Caco-2 (cell line): Measurements from ENCODE around the gene RIOK1. TPM values are rescaled to one million over a fixed set of nuclear protein-coding genes. Genes with fewer than 3 reads are reported as not detected.

ENCODE experiments used
- BruUV-seq: library from RNA; stranded (reverse); fragments of 400-500 nt; replicated peaks from 2 replicates; lab custom pipeline; 2021; lab: Mats Ljungman, UMichigan
- CTCF ChIA-PET: fragments of 300-600 bp; sonication (Branson Sonifier 250); formaldehyde crosslinking; loops from one replicate; lab custom pipeline; 2022; ENCODE audit warnings: antibody characterized with exemption; lab: Charles Lee
- POLR2A ChIA-PET: fragments of 300-600 bp; sonication (Branson Sonifier 250); formaldehyde crosslinking; loops from one replicate; lab custom pipeline; 2022; ENCODE audit warnings: antibody characterized with exemption; lab: Charles Lee
- DNase-seq, 2 experiments: peaks; one replicate each; pipeline versions ENCODE4 v3.0.0 to v3.0.0-alpha.2; 2020 to 2022
- H3K27me3 ChIP-seq: replicated peaks from 2 replicates; pipeline ENCODE4 v1.6.0; 2011; ENCODE audit warnings: low read length; ENCODE audit not compliant: control insufficient read depth, insufficient read depth
- H3K36me3 ChIP-seq: 2 replicates; pipeline ENCODE4 v1.5.1; 2011; ENCODE audit warnings: low read length; ENCODE audit not compliant: control insufficient read depth, insufficient read depth
- H3K4me1 ChIP-seq: fragments of 250-450 bp; sonication (Bioruptor Pico); 2 replicates; pipeline ENCODE4 v1.5.1; 2020; ENCODE audit warnings: mild to moderate bottlenecking
- H3K4me3 ChIP-seq: 2 replicates; pipeline ENCODE4 v1.5.1; 2011; ENCODE audit warnings: low read depth, mild to moderate bottlenecking, control low read depth, low read length
- H3K9me3 ChIP-seq: fragments of 250-450 bp; sonication (Bioruptor Pico); 2 replicates; pipeline ENCODE4 v1.5.1; 2020; ENCODE audit warnings: mild to moderate bottlenecking, moderate library complexity
- H3K27ac Mint-ChIP-seq: one replicate; pipeline ENCODE4 v1.8.0; 2022; ENCODE audit warnings: mixed read lengths; ENCODE audit not compliant: unreplicated experiment
- H3K27me3 Mint-ChIP-seq: one replicate; pipeline ENCODE4 v1.8.0; 2022; ENCODE audit warnings: mixed read lengths; ENCODE audit not compliant: insufficient read depth, unreplicated experiment
- H3K36me3 Mint-ChIP-seq: one replicate; pipeline ENCODE4 v1.8.0; 2022; ENCODE audit warnings: mild to moderate bottlenecking, mixed read lengths; ENCODE audit not compliant: insufficient read depth, unreplicated experiment
- H3K4me1 Mint-ChIP-seq: one replicate; pipeline ENCODE4 v1.8.0; 2022; ENCODE audit warnings: low read depth, mixed read lengths; ENCODE audit not compliant: unreplicated experiment
- H3K4me3 Mint-ChIP-seq: one replicate; pipeline ENCODE4 v1.8.0; 2022; ENCODE audit warnings: mild to moderate bottlenecking, moderate library complexity, mixed read lengths; ENCODE audit not compliant: unreplicated experiment
- H3K9me3 Mint-ChIP-seq: one replicate; pipeline ENCODE4 v1.8.0; 2022; ENCODE audit warnings: mixed read lengths; ENCODE audit not compliant: unreplicated experiment
- CTCF ChIP-seq, 2 experiments: fragments of 200-600 bp in 1 of 2; IDR thresholded peaks; 1 replicate in 1 of 2; 2 replicates in 1 of 2; pipeline versions ENCODE4 v1.5.1 to v1.8.0; 2011 to 2022; ENCODE audit warnings: antibody characterized with exemption in 1 of 2, control low read depth in 1 of 2, inconsistent platforms in 1 of 2, low read depth in 1 of 2, low read length in 1 of 2, mild to moderate bottlenecking in 1 of 2, moderate library complexity in 1 of 2; ENCODE audit not compliant: insufficient read depth in 1 of 2, severe bottlenecking in 1 of 2, unreplicated experiment in 1 of 2
- intact Hi-C: fragments of 100-400 bp; cut with micrococcal nuclease; formaldehyde crosslinking; loops from one replicate; pipeline ENCODE4 v1.10.0; 2022; ENCODE audit not compliant: unreplicated experiment
- total RNA-seq: library from RNA; stranded (reverse); gene quantifications from 2 replicates; pipeline ENCODE4 v1.2.3, GENCODE V29; 2022

RIOK1 gene
- total RNA-seq, 1 experiment from 2014 or later = 36.1 TPM

GRCh38 chr6:7401075-7401474, 11.5 kb downstream of the RIOK1 start:
- intact Hi-C loops = no loop called here
- Mint-ChIP-seq H3K9me3 (no peaks in the 10 kb centered on the region), H3K27me3 (no peaks in the 10 kb centered on the region), H3K4me3 (no peak overlapping the region), H3K36me3 (peaks cover 57% of the 10 kb centered on the region), H3K27ac (no peak overlapping the region), H3K4me1 (no peaks in the 10 kb centered on the region)
- no peaks in the 10 kb centered on the region; the same call in 1 of the 2 replicates for H3K36me3 ChIP-seq
- H3K4me3 ChIP-seq = no peak overlapping the region
- no TSS peak for BruUV-seq
- no peaks in the 10 kb centered on the region for H3K4me1 ChIP-seq
- no peaks in the 10 kb centered on the region for H3K27me3 ChIP-seq
- CTCF ChIA-PET = no interaction called here
- POLR2A ChIA-PET = no interaction called here
- TF ChIP-seq CTCF (IDR thresholded peaks at IDR 0.05; ENCODE audit: insufficient read depth in 1 of 2, low read depth in 1 of 2, low read length in 1 of 2, severe bottlenecking in 1 of 2, unreplicated experiment in 1 of 2) = no peak
- no peak for DNase-seq
- H3K9me3 ChIP-seq = no peaks in the 10 kb centered on the region

GRCh38 chr6:7402716-7403115, 13.1 kb downstream of the RIOK1 start:
- no peak for DNase-seq
- Mint-ChIP-seq H3K27ac (no peak overlapping the region), H3K4me3 (no peak overlapping the region), H3K36me3 (peaks cover 61% of the 10 kb centered on the region), H3K9me3 (no peaks in the 10 kb centered on the region), H3K27me3 (no peaks in the 10 kb centered on the region), H3K4me1 (no peaks in the 10 kb centered on the region)
- no peak overlapping the region for H3K4me3 ChIP-seq
- no peaks in the 10 kb centered on the region for H3K27me3 ChIP-seq
- H3K36me3 ChIP-seq = no peaks in the 10 kb centered on the region; the same call in 1 of the 2 replicates
- no peak for TF ChIP-seq CTCF (IDR thresholded peaks at IDR 0.05; ENCODE audit: insufficient read depth in 1 of 2, low read depth in 1 of 2, low read length in 1 of 2, severe bottlenecking in 1 of 2, unreplicated experiment in 1 of 2)
- CTCF ChIA-PET = interaction anchor here (0.6 kb wide), 1 partner anchor 289 kb away, joined by 3 read pairs; no protein-coding TSS in a partner anchor
- H3K9me3 ChIP-seq = no peaks in the 10 kb centered on the region
- POLR2A ChIA-PET = no interaction called here
- intact Hi-C loops = no loop called here
- BruUV-seq = no TSS peak
- H3K4me1 ChIP-seq = no peaks in the 10 kb centered on the region

- POLR2A ChIA-PET = no interaction called here
- no peak for TF ChIP-seq CTCF (IDR thresholded peaks at IDR 0.05; ENCODE audit: insufficient read depth in 1 of 2, low read depth in 1 of 2, low read length in 1 of 2, severe bottlenecking in 1 of 2, unreplicated experiment in 1 of 2)
- Histone ChIP-seq H3K4me1 (0 out of 2 replicates have a peak, but pooled peaks cover 3% of the 10 kb centered on the region), H3K27me3 (no peaks in the 10 kb centered on the region), H3K36me3 (no peaks in the 10 kb centered on the region; the same call in 1 of the 2 replicates), H3K9me3 (no peaks in the 10 kb centered on the region), H3K4me3 (no peak overlapping the region)
- CTCF ChIA-PET = no interaction called here
- DNase-seq = no peak
- no peaks in the 10 kb centered on the region for H3K9me3 Mint-ChIP-seq
- no peak overlapping the region for H3K27ac Mint-ChIP-seq
- peaks cover 71% of the 10 kb centered on the region for H3K36me3 Mint-ChIP-seq
- no peaks in the 10 kb centered on the region for H3K27me3 Mint-ChIP-seq
- intact Hi-C loops = no loop called here
- H3K4me1 Mint-ChIP-seq = peaks cover 2% of the 10 kb centered on the region
- BruUV-seq = no TSS peak
- H3K4me3 Mint-ChIP-seq = no peak overlapping the region
These were observed 14.9 kb downstream of the RIOK1 start for GRCh38 chr6:7404546-7404945.
